ENCODE measurements around the gene TEX22.

DNA sequence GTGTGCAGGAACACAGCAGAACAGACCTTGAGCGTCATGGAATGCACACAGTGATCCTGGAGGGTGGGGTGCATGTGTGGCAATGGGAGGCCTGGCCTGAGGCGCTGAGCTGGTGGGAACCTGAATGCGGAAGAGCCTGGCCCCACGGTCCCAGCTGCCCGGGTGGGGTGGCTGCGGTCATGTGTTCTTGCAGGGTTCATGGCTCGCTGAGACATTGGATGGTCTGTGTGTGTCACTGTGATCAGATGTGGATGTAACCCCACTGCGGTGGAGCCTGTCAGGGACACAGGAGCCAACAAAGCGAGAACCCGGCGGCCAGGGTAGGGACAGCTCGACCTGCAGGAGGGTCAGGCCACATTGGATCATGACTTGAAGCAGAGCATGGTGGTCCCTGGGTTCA, 44.5 kb downstream of the TEX22 start:
- TF ChIP-seq POLR2A (IDR thresholded peaks at IDR 0.05) = no peak
- TF ChIP-seq, protein P1, sequence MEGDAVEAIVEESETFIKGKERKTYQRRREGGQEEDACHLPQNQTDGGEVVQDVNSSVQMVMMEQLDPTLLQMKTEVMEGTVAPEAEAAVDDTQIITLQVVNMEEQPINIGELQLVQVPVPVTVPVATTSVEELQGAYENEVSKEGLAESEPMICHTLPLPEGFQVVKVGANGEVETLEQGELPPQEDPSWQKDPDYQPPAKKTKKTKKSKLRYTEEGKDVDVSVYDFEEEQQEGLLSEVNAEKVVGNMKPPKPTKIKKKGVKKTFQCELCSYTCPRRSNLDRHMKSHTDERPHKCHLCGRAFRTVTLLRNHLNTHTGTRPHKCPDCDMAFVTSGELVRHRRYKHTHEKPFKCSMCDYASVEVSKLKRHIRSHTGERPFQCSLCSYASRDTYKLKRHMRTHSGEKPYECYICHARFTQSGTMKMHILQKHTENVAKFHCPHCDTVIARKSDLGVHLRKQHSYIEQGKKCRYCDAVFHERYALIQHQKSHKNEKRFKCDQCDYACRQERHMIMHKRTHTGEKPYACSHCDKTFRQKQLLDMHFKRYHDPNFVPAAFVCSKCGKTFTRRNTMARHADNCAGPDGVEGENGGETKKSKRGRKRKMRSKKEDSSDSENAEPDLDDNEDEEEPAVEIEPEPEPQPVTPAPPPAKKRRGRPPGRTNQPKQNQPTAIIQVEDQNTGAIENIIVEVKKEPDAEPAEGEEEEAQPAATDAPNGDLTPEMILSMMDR (IDR thresholded peaks at IDR 0.05) = no peak

Data from lower leg skin (tissue), 3 donors.